ENCODE measurements around the gene ITGA8.
"Not testable (repeated sequence)": the region's sequence is repeated elsewhere in the genome, so short reads cannot be mapped to it uniquely, and the experiment has no call there.

- TF ChIP-seq CTCF, POLR2A (IDR thresholded peaks at IDR 0.05): not testable (repeated sequence)
These were observed 88.5 kb downstream of the ITGA8 start for GRCh38 chr10:15631205-15631604.
